Ishikawa (cell line): ENCODE results near the gene TRAPPC3L.

ENCODE experiments used
- EP300 ChIP-seq: IDR thresholded peaks from 2 replicates; pipeline ENCODE4 v1.6.1; 2012; ENCODE audit warnings: borderline replicate concordance
- FOXM1 ChIP-seq: IDR thresholded peaks from 2 replicates; pipeline ENCODE4 v1.6.1; 2012; ENCODE audit warnings: low read depth, borderline replicate concordance
- TAF1 ChIP-seq: IDR thresholded peaks from 2 replicates; pipeline ENCODE4 v1.6.1; 2012; ENCODE audit warnings: low read depth, mild to moderate bottlenecking
- YY1 ChIP-seq: IDR thresholded peaks from 2 replicates; pipeline ENCODE4 v1.6.1; 2012; ENCODE audit warnings: low read depth
- ZBTB7A ChIP-seq: IDR thresholded peaks from 2 replicates; pipeline ENCODE4 v1.6.1; 2012; ENCODE audit warnings: low read depth
- TF ChIP-seq, protein P1 (sequence below): IDR thresholded peaks from 2 replicates; pipeline ENCODE4 v1.6.1; 2012; ENCODE audit warnings: low read depth, mild to moderate bottlenecking
- TF ChIP-seq, protein P2 (sequence below): IDR thresholded peaks from 2 replicates; pipeline ENCODE4 v1.6.1; 2012

DNA sequence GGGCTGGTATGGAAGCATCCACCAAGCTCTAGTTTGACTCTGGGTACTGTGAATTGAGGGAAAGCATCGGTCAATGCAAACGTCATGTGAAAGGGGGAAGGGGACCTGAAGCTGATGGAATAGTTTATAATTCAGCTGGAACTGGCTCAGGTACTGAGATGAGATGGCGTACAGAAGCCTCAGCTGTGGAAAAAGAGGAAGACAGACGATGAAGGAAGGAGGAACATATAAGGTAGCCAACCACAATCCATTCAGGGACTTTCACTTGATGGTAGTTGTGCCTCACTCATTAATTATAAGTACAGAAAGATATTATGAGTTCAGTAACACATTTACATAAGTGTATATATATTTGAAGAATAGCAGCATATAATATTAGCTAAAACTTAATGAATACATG lies 31.4 kb downstream of the TRAPPC3L start:
- TF ChIP-seq TAF1, result no peak
- TF ChIP-seq, protein P1, sequence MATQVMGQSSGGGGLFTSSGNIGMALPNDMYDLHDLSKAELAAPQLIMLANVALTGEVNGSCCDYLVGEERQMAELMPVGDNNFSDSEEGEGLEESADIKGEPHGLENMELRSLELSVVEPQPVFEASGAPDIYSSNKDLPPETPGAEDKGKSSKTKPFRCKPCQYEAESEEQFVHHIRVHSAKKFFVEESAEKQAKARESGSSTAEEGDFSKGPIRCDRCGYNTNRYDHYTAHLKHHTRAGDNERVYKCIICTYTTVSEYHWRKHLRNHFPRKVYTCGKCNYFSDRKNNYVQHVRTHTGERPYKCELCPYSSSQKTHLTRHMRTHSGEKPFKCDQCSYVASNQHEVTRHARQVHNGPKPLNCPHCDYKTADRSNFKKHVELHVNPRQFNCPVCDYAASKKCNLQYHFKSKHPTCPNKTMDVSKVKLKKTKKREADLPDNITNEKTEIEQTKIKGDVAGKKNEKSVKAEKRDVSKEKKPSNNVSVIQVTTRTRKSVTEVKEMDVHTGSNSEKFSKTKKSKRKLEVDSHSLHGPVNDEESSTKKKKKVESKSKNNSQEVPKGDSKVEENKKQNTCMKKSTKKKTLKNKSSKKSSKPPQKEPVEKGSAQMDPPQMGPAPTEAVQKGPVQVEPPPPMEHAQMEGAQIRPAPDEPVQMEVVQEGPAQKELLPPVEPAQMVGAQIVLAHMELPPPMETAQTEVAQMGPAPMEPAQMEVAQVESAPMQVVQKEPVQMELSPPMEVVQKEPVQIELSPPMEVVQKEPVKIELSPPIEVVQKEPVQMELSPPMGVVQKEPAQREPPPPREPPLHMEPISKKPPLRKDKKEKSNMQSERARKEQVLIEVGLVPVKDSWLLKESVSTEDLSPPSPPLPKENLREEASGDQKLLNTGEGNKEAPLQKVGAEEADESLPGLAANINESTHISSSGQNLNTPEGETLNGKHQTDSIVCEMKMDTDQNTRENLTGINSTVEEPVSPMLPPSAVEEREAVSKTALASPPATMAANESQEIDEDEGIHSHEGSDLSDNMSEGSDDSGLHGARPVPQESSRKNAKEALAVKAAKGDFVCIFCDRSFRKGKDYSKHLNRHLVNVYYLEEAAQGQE, result no peak
- TF ChIP-seq, protein P2, sequence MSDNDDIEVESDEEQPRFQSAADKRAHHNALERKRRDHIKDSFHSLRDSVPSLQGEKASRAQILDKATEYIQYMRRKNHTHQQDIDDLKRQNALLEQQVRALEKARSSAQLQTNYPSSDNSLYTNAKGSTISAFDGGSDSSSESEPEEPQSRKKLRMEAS, result no peak
- no peak for TF ChIP-seq EP300
- no peak for TF ChIP-seq YY1
- TF ChIP-seq ZBTB7A, result no peak
- TF ChIP-seq FOXM1, result no peak
